GM12878 (cell line): ENCODE results near the gene MAVS. TPM values are rescaled to one million over a fixed set of nuclear protein-coding genes. Genes with fewer than 3 reads are reported as not detected.

ENCODE experiments used
- ATAC-seq: fragments of 200-7000 bp; cut with Tn5 transposase; 3 replicates; pipeline ENCODE4 v1.9.1; 2020; ENCODE audit warnings: mild to moderate bottlenecking, moderate library complexity
- BruUV-seq: library from RNA; stranded (reverse); fragments of 400-500 nt; replicated peaks from 2 replicates; lab custom pipeline; 2021; lab: Mats Ljungman, UMichigan
- CTCF ChIA-PET: fragments of 300-600 bp; sonication (Branson Sonifier 250); formaldehyde crosslinking; extraction: SDS; loops from one replicate; lab custom pipeline; 2021; ENCODE audit warnings: inconsistent platforms; lab: Yijun Ruan, JAX
- POLR2A ChIA-PET: fragments of 350-600 bp; formaldehyde crosslinking; extraction: SDS; loops from one replicate; lab custom pipeline; 2021; ENCODE audit warnings: inconsistent platforms; lab: Charles Lee
- RAD21 ChIA-PET: fragments of 300-600 bp; sonication (Branson Sonifier 250); formaldehyde crosslinking; loops from one replicate; lab custom pipeline; 2023; ENCODE audit warnings: antibody characterized with exemption; ENCODE audit not compliant: unreplicated experiment; lab: Charles Lee
- SMC1A ChIA-PET: fragments of 300-600 bp; sonication (Branson Sonifier 250); formaldehyde crosslinking; loops from one replicate; lab custom pipeline; 2023; ENCODE audit not compliant: unreplicated experiment, uncharacterized antibody; lab: Charles Lee
- DNase-seq: peaks from one replicate; pipeline ENCODE4 v3.0.0-alpha.2; 2011; ENCODE audit warnings: low read depth, low spot score
- FAIRE-seq: peaks from 3 replicates; lab custom pipeline; 2011; peaks lifted over from hg19 to GRCh38; lab: Jason Lieb, UNC
- H2AFZ ChIP-seq: 2 replicates; pipeline ENCODE4 v1.6.0; 2011; ENCODE audit warnings: low read depth, low read length, control low read depth; ENCODE audit not compliant: control insufficient read depth
- H3K27ac ChIP-seq: 2 replicates; pipeline ENCODE4 v1.5.1; 2011; ENCODE audit warnings: control low read depth; ENCODE audit not compliant: control insufficient read depth, insufficient read depth
- H3K27me3 ChIP-seq, 2 experiments: replicated peaks in 1 of 2; 2 replicates each; pipeline versions ENCODE4 v1.6.0 to v1.6.1; 2011; ENCODE audit warnings: low read length in 1 of 2; ENCODE audit not compliant: control insufficient read depth in 2 of 2, insufficient read depth in 2 of 2
- H3K36me3 ChIP-seq, 2 experiments: 2 replicates each; pipeline ENCODE4 v1.5.1; 2011; ENCODE audit warnings: low read length in 1 of 2; ENCODE audit not compliant: control insufficient read depth in 2 of 2, insufficient read depth in 2 of 2
- H3K4me1 ChIP-seq: 2 replicates; pipeline ENCODE4 v1.6.1; 2011; ENCODE audit warnings: mild to moderate bottlenecking, low read length, moderate library complexity, mixed read lengths; ENCODE audit not compliant: control insufficient read depth, insufficient read depth
- H3K4me2 ChIP-seq: 2 replicates; pipeline ENCODE4 v1.6.0; 2011; ENCODE audit warnings: control low read depth; ENCODE audit not compliant: control insufficient read depth, insufficient read depth
- H3K4me3 ChIP-seq: fragments of 200-600 bp; sonication (generic); 2 replicates; pipeline ENCODE4 v1.5.1; 2016
- H3K79me2 ChIP-seq: 2 replicates; pipeline ENCODE4 v1.6.0; 2011; ENCODE audit warnings: low read length; ENCODE audit not compliant: control insufficient read depth, insufficient read depth
- H3K9ac ChIP-seq: 2 replicates; pipeline ENCODE4 v1.8.0; 2011; ENCODE audit warnings: low read length, control low read depth, mixed read lengths; ENCODE audit not compliant: control insufficient read depth, insufficient read depth
- H3K9me3 ChIP-seq: replicated peaks from 3 replicates; pipeline ENCODE4 v1.5.1; 2011; ENCODE audit warnings: mild to moderate bottlenecking, low read length; ENCODE audit not compliant: control insufficient read depth, insufficient read depth
- H4K20me1 ChIP-seq: 2 replicates; pipeline ENCODE4 v1.6.0; 2011; ENCODE audit not compliant: control insufficient read depth, insufficient read depth
- BHLHE40 ChIP-seq, 2 experiments: fragments of 450-650 bp in 1 of 2; IDR thresholded peaks; 2 replicates each; pipeline ENCODE4 v1.6.1; 2011 to 2017; ENCODE audit warnings: low read depth in 2 of 2, borderline replicate concordance in 1 of 2, improper control_type of control experiment in 1 of 2, low read length in 1 of 2, mild to moderate bottlenecking in 1 of 2
- HCFC1 ChIP-seq: fragments of 150-350 bp; IDR thresholded peaks from 2 replicates; pipeline ENCODE4 v1.6.1; 2014; ENCODE audit warnings: low read length
- HDAC6 ChIP-seq: fragments of 200-600 bp; sonication (generic); IDR thresholded peaks from one replicate; pipeline ENCODE4 v1.8.0; 2017; ENCODE audit warnings: antibody characterized with exemption; ENCODE audit not compliant: unreplicated experiment
- IKZF2 ChIP-seq, 2 experiments: fragments of 450-650 bp; IDR thresholded peaks; 2 replicates each; pipeline ENCODE4 v1.6.1; 2017; ENCODE audit warnings: mild to moderate bottlenecking in 2 of 2, moderate library complexity in 2 of 2
- KAT2A ChIP-seq: conservative IDR thresholded peaks from 2 replicates; pipeline ENCODE4 v1.6.1; 2011; ENCODE audit warnings: low read depth, low read length; ENCODE audit not compliant: control insufficient read depth
- NR2F1 ChIP-seq: fragments of 450-650 bp; conservative IDR thresholded peaks from 2 replicates; pipeline ENCODE4 v1.6.1; 2017; ENCODE audit warnings: mild to moderate bottlenecking
- POLR2AphosphoS2 ChIP-seq: IDR thresholded peaks from 2 replicates; pipeline ENCODE4 v1.6.1; 2011; ENCODE audit warnings: low read depth, mild to moderate bottlenecking, low read length, improper control_type of control experiment, moderate library complexity
- RB1 ChIP-seq: fragments of 450-650 bp; formaldehyde crosslinking; IDR thresholded peaks from 2 replicates; pipeline ENCODE4 v1.6.1; 2017; ENCODE audit warnings: mild to moderate bottlenecking, borderline replicate concordance
- SMC3 ChIP-seq: IDR thresholded peaks from 2 replicates; pipeline ENCODE4 v1.6.1; 2011; ENCODE audit warnings: low read length, improper control_type of control experiment, borderline replicate concordance
- SREBF2 ChIP-seq: IDR thresholded peaks from 2 replicates; pipeline ENCODE4 v1.6.1; 2012; ENCODE audit warnings: mild to moderate bottlenecking, low read length
- SRF ChIP-seq, 2 experiments: IDR thresholded peaks; 2 replicates each; pipeline ENCODE4 v1.6.1; 2011; ENCODE audit warnings: low read depth in 2 of 2, low read length in 2 of 2, mild to moderate bottlenecking in 1 of 2, moderate library complexity in 1 of 2
- TCF12 ChIP-seq: IDR thresholded peaks from 2 replicates; pipeline ENCODE4 v1.6.1; 2011; ENCODE audit warnings: low read depth, mild to moderate bottlenecking, low read length
- WGBS: methylation state at CpG from one replicate; pipeline ENCODE4 v1.1.6; 2016; ENCODE audit warnings: low lambda C conversion rate; ENCODE audit not compliant: insufficient replicate concordance, insufficient coverage; ENCODE audit errors: missing lambda C conversion rate; 5-methylcytosine and 5-hydroxymethylcytosine counted together
- in situ Hi-C: fragments of 300-500 bp; cut with MboI; formaldehyde crosslinking; loops from 9 replicates; pipeline ENCODE4 v1.14.3; 2018; ENCODE audit warnings: mixed read lengths
- intact Hi-C: fragments of 100-400 bp; cut with micrococcal nuclease; formaldehyde crosslinking; loops from one replicate; pipeline ENCODE4 v1.14.2; 2022; ENCODE audit not compliant: unreplicated experiment
- polyA plus RNA-seq, 11 experiments: library from polyadenylated mRNA; depleted of rRNA in 4 of 11; unstranded in 6 of 11; stranded (reverse) in 5 of 11; fragments of >200 nt; fragmentation: Nextera tagmentation in 4 of 11; fragmentation: Illumina TruSeq in 1 of 11; extraction: Ambion mirVana in 4 of 11; extraction: Trizol in 1 of 11; gene quantifications; 1 replicate in 1 of 11; 2 replicates in 10 of 11; pipeline versions ENCODE4 v1.2.1 to v1.2.3, GENCODE V29; 2011 to 2016; ENCODE audit warnings: inconsistent platforms in 2 of 11, missing spikeins in 2 of 11, low read depth in 1 of 11
- total RNA-seq, 4 experiments: library from RNA; depleted of rRNA in 3 of 4; stranded (reverse); fragments of >200 nt in 3 of 4; fragmentation: Illumina TruSeq in 1 of 4; extraction: Trizol in 1 of 4; gene quantifications; 2 replicates each; pipeline versions ENCODE4 v1.2.1 to v1.2.3, GENCODE V29; 2013 to 2021
- TF ChIP-seq, protein P1 (sequence below): fragments of 450-650 bp; IDR thresholded peaks from 2 replicates; pipeline ENCODE4 v1.6.1; 2017; ENCODE audit warnings: borderline replicate concordance
- TF ChIP-seq, protein P2 (sequence below): IDR thresholded peaks from 2 replicates; pipeline ENCODE4 v1.6.1; 2012; ENCODE audit warnings: low read depth, low read length, improper control_type of control experiment
- TF ChIP-seq, protein P3 (sequence below): fragments of 450-650 bp; IDR thresholded peaks from 2 replicates; pipeline ENCODE4 v1.6.1; 2017; ENCODE audit warnings: mild to moderate bottlenecking, moderate library complexity

The MAVS gene
- total and polyA plus RNA-seq, 10 of the 15 experiments (the other 5 are each of a cell fraction or from before 2014, with no cell fraction given): 1.6 to 25.2 (median 12.6) TPM

GRCh38 chr20:3864518-3864917 is 17.9 kb downstream of the MAVS start:
- no peak overlapping the region for H3K27ac ChIP-seq
- H3K4me1 ChIP-seq: no peaks in the 10 kb centered on the region; the same call in 1 of the 2 replicates
- H2AFZ ChIP-seq: no peak overlapping the region
- no peaks in the 10 kb centered on the region for H3K79me2 ChIP-seq
- FAIRE-seq (no peak), ATAC-seq (no peak), DNase-seq (no peak)
- peaks cover 33 to 36% of the 10 kb centered on the region in 2 experiments for H3K36me3 ChIP-seq
- ChIA-PET RAD21 (no interaction called here), POLR2A (no interaction called here), SMC1A (no interaction called here), CTCF (interaction anchor here (1.1 kb wide), 1 partner anchor 9 kb away, joined by 4 read pairs; no protein-coding TSS in a partner anchor)
- WGBS: 92% methylated on average over 5 of the region's 5 CpGs
- H4K20me1 ChIP-seq: no peaks in the 10 kb centered on the region
- no peak overlapping the region for H3K9ac ChIP-seq
- no peak overlapping the region for H3K4me3 ChIP-seq
- H3K4me2 ChIP-seq: no peak overlapping the region
- TF ChIP-seq HDAC6 (no peak), BHLHE40 (IDR thresholded peaks at IDR 0.05; ENCODE audit: borderline replicate concordance in 1 of 2, low read depth in 2 of 2, low read length in 1 of 2) (no peak), HCFC1 (no peak), RB1 (no peak), IKZF2 (IDR thresholded peaks at IDR 0.05) (no peak), SREBF2 (no peak), KAT2A (no peak), SRF (IDR thresholded peaks at IDR 0.05; ENCODE audit: low read depth in 2 of 2, low read length in 2 of 2) (no peak), NR2F1 (no peak), SMC3 (no peak), TCF12 (no peak), POLR2AphosphoS2 (no peak)
- TF ChIP-seq, protein P1, sequence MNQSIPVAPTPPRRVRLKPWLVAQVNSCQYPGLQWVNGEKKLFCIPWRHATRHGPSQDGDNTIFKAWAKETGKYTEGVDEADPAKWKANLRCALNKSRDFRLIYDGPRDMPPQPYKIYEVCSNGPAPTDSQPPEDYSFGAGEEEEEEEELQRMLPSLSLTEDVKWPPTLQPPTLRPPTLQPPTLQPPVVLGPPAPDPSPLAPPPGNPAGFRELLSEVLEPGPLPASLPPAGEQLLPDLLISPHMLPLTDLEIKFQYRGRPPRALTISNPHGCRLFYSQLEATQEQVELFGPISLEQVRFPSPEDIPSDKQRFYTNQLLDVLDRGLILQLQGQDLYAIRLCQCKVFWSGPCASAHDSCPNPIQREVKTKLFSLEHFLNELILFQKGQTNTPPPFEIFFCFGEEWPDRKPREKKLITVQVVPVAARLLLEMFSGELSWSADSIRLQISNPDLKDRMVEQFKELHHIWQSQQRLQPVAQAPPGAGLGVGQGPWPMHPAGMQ: no peak
- TF ChIP-seq, protein P2, sequence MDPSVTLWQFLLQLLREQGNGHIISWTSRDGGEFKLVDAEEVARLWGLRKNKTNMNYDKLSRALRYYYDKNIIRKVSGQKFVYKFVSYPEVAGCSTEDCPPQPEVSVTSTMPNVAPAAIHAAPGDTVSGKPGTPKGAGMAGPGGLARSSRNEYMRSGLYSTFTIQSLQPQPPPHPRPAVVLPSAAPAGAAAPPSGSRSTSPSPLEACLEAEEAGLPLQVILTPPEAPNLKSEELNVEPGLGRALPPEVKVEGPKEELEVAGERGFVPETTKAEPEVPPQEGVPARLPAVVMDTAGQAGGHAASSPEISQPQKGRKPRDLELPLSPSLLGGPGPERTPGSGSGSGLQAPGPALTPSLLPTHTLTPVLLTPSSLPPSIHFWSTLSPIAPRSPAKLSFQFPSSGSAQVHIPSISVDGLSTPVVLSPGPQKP: no peak
- TF ChIP-seq, protein P3, sequence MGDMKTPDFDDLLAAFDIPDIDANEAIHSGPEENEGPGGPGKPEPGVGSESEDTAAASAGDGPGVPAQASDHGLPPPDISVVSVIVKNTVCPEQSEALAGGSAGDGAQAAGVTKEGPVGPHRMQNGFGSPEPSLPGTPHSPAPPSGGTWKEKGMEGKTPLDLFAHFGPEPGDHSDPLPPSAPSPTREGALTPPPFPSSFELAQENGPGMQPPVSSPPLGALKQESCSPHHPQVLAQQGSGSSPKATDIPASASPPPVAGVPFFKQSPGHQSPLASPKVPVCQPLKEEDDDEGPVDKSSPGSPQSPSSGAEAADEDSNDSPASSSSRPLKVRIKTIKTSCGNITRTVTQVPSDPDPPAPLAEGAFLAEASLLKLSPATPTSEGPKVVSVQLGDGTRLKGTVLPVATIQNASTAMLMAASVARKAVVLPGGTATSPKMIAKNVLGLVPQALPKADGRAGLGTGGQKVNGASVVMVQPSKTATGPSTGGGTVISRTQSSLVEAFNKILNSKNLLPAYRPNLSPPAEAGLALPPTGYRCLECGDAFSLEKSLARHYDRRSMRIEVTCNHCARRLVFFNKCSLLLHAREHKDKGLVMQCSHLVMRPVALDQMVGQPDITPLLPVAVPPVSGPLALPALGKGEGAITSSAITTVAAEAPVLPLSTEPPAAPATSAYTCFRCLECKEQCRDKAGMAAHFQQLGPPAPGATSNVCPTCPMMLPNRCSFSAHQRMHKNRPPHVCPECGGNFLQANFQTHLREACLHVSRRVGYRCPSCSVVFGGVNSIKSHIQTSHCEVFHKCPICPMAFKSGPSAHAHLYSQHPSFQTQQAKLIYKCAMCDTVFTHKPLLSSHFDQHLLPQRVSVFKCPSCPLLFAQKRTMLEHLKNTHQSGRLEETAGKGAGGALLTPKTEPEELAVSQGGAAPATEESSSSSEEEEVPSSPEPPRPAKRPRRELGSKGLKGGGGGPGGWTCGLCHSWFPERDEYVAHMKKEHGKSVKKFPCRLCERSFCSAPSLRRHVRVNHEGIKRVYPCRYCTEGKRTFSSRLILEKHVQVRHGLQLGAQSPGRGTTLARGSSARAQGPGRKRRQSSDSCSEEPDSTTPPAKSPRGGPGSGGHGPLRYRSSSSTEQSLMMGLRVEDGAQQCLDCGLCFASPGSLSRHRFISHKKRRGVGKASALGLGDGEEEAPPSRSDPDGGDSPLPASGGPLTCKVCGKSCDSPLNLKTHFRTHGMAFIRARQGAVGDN: no peak
- peaks cover 1% of the 10 kb centered on the region; the same call in 1 of the 3 replicates for H3K9me3 ChIP-seq
- in situ Hi-C loops: no loop called here
- no TSS peak for BruUV-seq
- H3K27me3 ChIP-seq: no peaks in the 10 kb centered on the region
- intact Hi-C loops: no loop called here
